NCI-H2196 treated with DMSO at 0.1 percent for 48 hours (cell line): ENCODE measurements around the gene SMC4.

Experiments used
- DNase-seq: peaks from one replicate; lab custom pipeline; 2025; ENCODE audit not compliant: unreplicated experiment; lab: John Stamatoyannopoulos, UW

SMC4 gene

DNA sequence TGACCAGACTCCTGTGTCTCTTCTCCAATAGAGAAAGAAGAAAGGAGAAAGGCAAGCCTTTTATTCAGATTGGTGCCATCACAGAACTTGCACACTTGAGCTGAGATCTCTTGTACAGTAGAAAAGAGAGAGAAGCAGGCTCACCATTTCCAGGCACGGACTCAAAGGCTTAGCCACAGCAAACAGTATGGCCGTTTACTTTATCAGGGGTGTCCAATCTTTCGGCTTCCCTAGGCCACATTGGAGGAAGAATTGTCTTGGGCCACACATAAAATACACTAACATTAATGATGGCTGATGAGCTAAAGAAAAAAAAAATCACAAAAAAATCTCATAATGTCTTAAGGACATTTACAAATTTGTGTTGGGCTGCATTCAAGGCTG, 5.4 kb upstream of the SMC4 start:
- DNase-seq: no peak

DNA sequence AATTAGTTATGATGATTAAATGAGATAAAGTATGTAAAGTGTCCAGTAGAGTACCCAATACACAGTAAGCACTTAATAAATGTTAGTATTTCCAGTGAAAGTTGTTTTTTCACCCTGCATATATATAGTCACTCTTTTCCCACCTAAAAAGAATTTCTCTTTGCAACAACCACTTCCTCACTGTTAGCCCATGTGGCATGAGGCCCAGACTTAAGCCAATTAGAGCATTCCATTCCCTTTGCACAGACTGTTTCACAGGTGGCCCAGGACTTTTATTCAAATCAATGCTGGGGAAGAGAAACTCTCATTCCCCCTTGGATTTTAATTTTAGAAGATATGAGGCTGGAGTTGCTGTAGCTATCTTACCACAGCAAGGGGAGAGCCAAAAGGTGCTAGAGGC, 4.2 kb upstream of the SMC4 start:
- peak; percentile 74 for DNase-seq

DNA sequence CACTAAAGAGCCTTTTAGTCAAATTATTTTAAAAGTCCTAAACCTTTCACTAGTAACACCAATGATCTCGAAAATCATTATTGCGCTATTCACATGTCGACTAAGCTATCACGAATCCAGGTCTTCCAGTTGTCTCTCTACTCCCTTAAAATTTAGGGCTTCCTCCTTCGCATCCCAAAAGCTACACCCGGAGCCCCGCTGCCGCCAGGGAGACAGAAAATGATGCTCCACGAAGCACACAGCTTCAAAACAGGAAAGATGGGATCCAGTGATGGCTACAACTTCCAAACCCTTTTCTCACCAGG, 678 bp upstream of the SMC4 start:
- no peak for DNase-seq

DNA sequence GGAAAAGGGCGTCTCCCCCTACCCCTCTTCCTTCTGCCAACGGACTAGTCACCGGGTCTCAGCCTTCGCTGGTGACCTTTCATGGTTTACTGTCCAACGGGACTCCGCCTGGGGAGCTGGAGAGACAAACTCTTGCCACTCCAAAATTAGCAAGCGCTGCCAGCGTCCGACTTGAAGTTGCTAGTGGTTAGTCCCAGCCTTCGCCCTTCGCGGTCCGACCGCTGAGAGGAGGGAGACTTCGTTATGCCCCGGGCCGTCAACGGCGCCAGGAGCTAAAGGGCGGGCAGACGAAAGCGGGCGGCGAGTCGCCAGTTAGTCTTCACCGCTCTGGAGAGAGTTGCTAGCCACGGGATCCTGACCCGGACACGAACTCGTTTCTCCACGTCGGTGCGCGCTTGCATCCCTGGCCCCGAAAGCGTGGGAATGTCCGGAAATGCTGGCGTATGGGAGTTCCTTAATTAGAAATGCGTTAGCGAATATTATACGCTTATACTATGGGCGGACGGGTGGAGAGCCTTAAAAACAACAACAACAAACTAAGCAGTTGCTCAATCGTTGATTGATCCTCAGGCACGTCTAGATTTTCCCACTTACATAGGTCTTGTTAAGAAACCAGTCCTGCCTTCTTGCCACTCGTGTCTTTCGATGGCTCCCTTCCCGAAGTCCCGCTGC, 716 bp downstream of the SMC4 start:
- no peak for DNase-seq

DNA sequence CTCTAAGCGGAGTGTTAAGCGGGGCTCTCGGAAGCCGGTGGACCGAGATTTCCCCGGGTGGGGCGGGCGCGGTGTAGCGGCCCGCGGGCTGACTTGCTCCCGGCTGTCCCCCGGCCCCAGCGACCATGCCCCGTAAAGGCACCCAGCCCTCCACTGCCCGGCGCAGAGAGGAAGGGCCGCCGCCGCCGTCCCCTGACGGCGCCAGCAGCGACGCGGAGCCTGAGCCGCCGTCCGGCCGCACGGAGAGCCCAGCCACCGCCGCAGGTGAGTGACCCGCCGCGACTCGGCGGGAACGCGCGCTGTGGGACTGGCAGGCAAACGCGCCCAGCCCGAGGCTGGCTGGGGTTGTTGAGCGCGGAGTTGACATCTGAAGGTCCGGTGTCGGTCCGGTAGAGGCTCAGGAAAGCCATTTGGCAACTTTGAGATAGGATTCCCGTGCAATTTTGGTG, 1.3 kb downstream of the SMC4 start:
- no peak for DNase-seq

DNA sequence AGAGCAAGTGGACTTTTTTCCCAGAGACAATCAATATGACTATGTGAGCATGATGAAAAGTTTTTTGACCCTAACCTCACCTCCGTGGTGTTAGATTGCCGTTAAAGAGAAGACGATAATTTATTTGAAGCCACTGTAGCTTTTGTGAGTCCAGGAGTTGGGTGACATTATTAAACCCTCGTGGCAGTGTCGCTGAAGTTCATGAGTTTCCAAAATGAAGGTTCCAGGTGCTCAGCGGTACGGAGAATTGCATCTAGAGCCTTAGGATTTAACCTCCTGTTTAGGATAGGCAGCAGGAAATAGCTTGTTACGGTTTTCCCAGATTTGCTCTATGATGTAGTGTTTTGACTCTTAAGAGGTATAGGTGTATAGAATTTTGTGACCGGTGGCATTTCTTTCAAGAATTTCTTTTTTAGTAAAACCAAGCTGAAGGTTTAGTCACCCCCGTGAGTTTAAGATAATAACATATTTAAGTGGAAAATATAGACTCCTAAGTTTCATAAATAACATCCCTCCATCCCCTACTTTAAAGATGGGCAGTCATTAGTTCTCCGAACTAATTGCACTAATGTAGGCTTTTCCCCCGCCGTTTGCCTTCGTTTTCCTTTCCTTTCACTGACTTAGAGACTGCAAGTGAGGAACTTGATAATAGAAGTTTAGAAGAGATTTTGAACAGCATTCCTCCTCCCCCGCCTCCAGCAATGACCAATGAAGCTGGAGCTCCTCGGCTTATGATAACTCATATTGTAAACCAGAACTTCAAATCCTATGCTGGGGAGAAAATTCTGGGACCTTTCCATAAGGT, 2.0 kb downstream of the SMC4 start:
- no peak for DNase-seq

DNA sequence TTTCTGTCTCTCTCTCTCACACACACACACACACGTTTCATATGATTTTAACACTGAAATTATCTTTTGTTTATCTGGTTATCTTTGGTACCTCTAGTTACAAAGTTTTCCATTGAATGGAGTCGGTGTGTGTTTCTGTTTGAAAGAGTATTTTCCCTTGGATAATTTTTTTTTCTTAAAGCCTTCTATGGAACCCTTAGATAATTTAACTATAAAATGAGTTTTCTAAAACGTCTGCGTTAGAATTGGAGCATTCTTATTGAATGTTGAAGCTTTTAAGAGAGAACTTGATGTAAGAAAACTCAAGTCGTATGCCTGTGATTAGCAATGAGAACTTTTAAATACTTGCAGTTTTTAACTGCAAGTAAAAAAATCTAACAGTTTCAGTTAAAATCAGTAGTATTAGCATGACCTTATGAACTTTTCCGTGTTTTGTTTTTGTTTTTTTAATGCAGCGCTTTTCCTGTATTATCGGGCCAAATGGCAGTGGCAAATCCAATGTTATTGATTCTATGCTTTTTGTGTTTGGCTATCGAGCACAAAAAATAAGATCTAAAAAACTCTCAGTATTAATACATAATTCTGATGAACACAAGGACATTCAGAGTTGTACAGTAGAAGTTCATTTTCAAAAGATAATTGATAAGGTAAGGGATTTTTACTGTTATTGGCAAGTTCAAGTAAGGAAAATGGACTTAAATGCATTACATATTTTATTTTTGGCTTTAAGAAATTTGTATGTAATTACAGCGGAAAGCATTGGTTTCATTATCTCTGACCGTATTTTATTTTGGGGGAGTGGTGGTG, 3.0 kb downstream of the SMC4 start:
- DNase-seq: no peak

DNA sequence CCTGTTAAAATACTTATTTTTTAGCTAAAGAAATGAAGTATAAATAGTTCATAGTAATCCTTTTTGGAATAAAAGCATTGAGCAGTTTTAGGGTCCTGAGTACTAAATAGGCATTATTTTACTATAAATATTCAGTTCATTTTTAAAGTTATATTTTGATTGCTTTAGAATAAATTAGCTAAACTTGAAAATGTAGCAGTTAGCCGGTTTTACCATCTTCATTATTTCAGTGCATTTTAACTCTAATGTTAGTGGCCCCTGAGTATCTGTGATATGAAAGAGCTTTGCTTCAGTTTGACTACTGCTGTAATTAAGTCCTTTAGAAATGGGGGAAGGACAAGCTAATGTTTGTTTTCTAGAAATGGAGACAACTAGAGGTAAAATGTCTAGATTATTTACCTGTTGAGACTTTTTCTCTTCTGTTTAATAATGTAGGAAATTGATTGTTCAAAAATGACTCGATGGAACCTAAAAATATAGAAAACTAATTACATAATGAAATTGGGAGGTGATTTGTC, 3.6 kb downstream of the SMC4 start:
- DNase-seq: no peak

DNA sequence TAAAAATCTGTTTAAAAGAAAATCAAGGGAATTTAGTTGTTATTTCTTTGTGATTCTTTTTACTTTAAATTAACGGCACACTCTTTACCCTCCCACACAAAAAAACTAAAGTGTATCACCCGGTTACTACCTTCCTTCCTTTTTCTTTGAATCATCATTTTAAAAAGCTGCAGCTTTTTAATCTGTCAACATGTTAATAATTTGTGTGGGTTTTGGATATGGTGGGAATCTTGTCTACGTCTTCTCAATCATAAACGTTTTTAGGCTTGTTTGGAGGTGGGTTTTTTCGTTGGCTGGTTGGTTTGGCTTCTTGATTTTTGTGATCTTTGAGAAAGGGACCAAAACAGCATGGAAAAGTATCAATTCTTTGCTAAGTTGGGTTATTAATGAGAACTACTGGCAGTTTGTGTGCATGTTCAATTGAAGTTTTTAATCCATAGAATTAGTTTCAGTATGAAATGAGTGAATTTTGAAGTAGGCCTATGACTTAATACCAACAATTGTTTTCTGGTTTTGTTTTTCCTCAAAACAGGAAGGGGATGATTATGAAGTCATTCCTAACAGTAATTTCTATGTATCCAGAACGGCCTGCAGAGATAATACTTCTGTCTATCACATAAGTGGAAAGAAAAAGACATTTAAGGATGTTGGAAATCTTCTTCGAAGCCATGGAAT, 4.5 kb downstream of the SMC4 start:
- DNase-seq: no peak

DNA sequence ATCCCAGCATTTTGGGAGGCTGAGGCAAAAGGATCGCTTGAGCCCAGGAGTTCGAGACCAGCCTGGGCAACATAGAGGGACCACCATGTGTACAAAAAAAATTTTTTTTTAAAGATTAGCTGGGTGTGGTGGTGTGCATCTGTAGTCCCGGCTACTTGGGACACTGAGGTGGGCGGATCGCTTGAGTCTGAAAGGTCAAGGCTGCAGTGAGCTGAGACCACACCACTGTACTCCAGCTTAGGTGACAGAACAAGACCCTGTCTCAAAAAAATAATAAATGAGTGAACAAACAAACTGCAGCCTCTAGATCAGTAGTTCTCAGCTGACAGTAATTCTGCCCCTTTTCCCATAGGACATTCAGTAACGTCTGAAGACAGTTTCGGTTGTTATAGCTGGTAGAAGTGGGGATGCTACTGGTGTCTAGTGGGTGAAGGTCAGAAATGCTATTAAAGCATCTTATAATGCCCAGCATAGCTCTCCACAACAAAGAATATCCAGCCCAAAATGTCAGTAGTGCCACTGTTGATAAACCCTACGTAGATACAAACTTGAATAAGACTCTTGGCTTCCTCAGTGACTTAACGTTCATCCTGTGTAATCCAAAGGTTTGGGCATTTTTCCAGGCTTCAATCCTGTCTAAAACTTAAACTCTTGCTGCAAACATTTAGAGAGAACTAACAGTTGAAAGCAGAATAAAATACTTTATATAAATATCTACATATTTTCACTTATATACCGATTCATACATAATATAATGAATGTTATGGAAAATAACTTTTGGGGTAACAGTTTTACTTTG, 10.6 kb downstream of the SMC4 start:
- no peak for DNase-seq

DNA sequence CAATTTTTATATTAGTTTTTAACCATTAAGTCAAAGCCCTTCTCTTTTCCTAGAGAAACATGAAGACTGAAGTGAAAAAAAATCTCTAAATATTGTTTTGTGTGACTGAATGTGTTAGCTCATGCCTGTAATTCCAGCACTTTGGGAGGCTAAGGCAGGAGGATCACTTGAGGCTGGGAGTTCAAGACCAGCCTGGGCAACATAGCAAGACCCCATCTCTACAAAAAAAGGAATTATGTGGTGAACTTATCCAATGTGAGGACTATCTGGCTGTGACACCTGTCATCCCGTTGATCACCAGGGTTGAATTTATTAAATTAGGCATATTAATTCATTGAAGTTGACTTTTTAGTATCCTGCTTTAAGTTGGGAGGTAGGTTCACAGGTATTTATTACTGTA, 13.0 kb downstream of the SMC4 start:
- no peak for DNase-seq

DNA sequence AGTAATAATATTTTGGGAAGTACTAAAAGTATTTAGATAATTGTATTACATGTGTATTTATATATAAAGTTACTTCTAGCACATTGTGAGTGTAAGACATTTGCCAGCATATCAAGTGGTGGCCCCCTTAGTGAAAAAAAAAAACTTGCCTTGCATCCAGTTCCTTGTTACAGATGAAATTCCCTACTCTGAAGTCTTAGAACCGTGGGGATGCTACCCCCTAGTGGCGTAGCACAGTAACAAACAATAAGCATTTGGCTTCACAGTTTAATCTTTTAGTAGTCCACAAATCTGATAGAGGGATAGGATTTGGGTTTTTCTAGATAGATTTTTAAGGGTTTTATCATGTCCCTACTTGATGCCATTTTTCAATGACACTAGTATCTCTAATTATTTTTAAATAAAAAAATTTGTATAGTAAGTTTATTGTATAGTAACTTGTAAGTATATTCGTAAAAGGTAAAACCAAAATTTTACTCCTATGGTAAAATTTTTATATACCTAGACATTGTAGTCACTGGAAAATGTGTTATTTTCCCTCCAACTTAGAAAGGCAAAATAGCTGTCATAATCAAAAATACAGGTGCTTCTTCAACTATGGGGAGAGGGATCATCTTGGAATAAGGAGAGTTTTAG, 14.3 kb downstream of the SMC4 start:
- DNase-seq: peak; percentile 80

DNA sequence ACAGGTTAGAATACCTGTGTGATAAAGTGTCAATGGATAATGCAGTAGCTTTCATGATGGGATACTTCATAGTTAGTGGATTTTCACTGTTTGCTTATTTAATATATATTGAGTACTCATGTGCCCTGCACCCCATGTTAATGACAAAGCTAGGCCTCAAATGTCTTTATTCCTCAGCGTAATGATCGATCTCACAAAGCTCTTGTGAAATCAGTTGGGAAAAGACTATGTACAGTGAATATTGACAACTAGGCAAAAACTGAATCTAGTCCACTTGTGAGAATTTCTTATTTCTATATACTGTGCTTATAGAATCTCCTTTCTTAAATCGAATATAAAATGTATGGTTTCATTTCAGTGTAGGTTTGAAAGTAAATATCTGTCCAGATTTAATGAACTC, 17.9 kb downstream of the SMC4 start:
- DNase-seq: no peak

DNA sequence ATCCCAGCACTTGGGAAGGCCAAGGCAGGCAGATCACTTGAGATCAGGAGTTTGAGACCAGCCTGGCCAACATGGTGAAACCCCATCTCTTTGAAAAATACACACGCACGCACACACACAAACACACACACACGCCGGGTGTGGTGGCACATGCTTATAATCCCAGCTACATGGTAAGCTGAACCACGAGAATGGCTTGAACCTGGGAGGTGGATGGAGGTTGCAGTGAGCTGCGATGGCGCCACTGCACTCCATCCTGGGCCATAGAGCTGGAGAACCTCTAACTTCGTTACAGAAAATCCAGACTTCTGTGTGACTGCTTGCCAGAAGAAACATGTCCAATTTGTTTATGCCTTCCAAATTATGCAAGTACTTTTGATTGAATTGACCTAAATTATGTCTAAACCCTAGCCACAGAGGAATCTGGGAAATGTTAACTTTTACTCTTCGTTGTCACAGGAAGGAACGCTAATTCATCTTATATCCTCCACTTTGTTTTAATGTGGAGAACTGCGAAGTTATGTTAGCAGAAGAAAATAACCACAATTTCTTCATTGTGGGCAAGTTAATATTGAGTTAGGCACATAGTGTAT, 28.5 kb downstream of the SMC4 start:
- DNase-seq: no peak

DNA sequence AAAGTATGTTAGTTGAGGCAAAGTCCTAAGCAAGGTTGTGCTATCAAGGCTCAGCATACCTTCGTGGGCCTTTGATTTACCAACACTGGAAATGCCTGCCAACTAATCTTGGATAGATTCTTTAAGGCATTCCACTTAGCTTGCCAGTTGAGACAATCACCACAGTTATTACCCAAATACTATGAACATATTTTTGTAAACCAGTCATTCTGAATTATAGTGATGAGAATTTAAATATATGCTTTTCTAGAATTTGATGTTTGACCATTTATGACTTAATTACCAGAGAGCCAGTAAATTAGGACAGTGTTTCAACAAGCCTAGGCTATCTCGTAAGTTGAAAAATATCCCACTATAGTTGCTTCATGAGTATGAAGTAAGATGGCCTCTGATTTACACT, 34.6 kb downstream of the SMC4 start:
- DNase-seq: no peak

DNA sequence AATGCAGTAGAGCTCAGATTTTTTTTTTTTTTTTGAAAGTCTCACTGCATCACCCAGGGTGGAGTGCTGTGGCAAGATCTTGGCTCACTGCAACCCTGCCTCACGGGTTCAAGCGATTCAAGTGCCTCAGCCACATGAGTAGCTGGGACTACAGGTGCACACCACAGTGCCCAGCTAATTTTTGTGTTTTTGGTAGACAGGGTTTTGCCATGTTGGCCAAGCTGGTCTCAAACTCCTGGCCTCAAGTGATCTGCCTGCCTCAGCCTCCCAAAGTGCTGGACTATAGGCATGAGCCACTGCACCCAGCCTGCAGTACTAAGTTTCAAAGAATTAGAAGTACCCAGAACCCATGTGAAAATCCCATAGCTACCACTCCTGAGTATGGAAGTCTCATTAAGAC, 35.6 kb downstream of the SMC4 start:
- DNase-seq: no peak

DNA sequence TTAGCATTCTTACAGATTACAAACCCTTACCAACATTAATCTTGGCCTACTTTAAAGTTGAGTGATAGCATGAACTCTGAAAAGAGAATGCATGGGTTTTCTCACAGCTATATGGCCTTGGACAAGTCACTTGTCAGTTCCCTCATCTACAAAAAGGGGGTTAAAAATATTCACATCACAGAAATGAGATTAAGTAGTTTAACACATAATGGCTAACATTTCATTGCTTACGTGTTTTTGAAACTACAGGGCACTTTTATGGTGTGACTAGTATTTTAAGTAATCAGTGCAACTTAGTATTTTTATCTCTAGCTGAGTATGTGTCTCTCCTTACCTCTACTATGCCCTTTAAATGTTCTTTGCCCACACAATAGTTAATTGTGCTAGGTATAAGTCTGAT, 36.3 kb downstream of the SMC4 start:
- DNase-seq: no peak

DNA sequence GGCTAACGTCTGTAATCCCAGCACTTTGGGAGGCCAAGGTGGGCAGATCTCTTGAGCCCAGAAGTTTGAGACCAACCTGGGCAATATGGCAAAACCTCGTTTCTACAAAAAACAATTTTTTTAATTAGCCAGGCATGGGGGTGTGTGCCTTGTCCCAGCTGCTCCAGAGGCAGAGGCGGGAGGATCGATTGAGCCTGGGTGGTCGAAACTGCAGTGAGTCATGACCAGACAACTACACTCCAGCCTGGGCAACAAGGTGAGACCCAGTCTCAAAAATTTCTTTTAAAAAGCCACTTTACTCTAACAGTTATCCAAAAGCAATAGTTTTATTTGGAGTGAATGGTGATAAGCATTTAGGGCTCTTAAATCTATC, 37.6 kb downstream of the SMC4 start:
- no peak for DNase-seq

DNA sequence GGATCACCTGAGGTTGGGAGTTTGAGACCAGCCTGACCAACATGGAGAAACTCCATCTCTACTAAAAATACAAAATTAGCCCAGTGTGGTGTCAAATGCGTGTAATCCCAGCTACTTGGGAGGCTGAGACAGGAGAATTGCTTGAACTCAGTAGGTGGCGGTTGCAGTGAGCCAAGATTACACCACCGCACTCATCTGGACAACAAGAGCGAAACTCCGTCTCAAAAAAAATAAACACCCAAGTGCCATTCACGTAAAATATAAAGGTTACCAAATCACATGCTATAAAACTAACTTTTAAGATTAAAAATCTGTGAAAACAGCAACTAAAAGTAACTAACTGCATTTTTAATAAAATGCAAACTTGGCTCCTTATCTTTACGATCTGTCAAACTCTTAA, 41.2 kb downstream of the SMC4 start:
- DNase-seq: no peak

DNA sequence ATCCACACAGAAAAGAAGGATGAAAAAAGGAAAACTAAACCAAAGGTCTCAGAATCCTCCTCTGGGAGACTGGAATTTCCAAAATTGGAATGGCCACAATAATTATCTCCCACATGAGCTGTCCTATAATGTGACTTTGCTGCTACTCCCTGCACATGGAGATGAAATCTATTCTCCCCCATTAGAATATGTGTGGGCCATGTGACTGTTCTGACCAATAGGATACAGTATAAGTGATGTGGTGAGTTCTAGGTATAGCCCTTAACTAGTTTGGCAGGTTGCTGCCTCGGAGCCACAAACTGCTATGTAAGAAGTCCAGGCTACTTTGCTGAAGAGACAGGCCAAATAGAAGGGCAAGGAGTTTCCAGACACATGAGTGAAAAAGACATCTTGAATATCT, 45.0 kb downstream of the SMC4 start:
- no peak for DNase-seq
